Endodermal cell (in vitro differentiated cells): Measurements from ENCODE around the gene CAPN3. TPM values are rescaled to one million over a fixed set of nuclear protein-coding genes. Genes with fewer than 3 reads are reported as not detected.
"Not testable (repeated sequence)": the region's sequence is repeated elsewhere in the genome, so short reads cannot be mapped to it uniquely, and the experiment has no call there.

ENCODE experiments used
- DNase-seq: peaks from one replicate; pipeline ENCODE4 v3.0.0-alpha.2; 2017
- H3K27ac ChIP-seq: 2 replicates; pipeline ENCODE4 v1.5.1; 2013; ENCODE audit warnings: mild to moderate bottlenecking, low read depth, low read length, moderate library complexity
- H3K27me3 ChIP-seq: 2 replicates; pipeline ENCODE4 v1.6.1; 2013; ENCODE audit warnings: mild to moderate bottlenecking, low read length, moderate library complexity; ENCODE audit not compliant: insufficient read depth, control insufficient read depth, poor library complexity, severe bottlenecking
- H3K36me3 ChIP-seq: 2 replicates; pipeline ENCODE4 v1.7.0; 2013; ENCODE audit warnings: mild to moderate bottlenecking, low read length, moderate library complexity; ENCODE audit not compliant: control insufficient read depth, insufficient read depth
- H3K4me1 ChIP-seq: one replicate; pipeline ENCODE4 v1.7.0; 2013; ENCODE audit warnings: low read length; ENCODE audit not compliant: control insufficient read depth, insufficient read depth
- H3K4me3 ChIP-seq: 2 replicates; pipeline ENCODE4 v1.5.1; 2013; ENCODE audit warnings: mild to moderate bottlenecking, low read length, moderate library complexity
- H3K9ac ChIP-seq: 2 replicates; pipeline ENCODE4 v1.6.1; 2013; ENCODE audit warnings: mild to moderate bottlenecking, low read length, moderate library complexity; ENCODE audit not compliant: poor library complexity, severe bottlenecking; ENCODE audit errors: extremely low read depth
- H3K9me3 ChIP-seq: 2 replicates; pipeline ENCODE4 v1.6.1; 2013; ENCODE audit warnings: mild to moderate bottlenecking, low read length, moderate library complexity; ENCODE audit not compliant: control insufficient read depth
- H3K27ac Mint-ChIP-seq: 2 replicates; pipeline ENCODE4 v1.8.0; 2020; ENCODE audit warnings: mixed read lengths
- H3K27me3 Mint-ChIP-seq: 2 replicates; pipeline ENCODE4 v1.8.0; 2021; ENCODE audit warnings: mild to moderate bottlenecking, mixed read lengths; ENCODE audit not compliant: insufficient read depth
- H3K36me3 Mint-ChIP-seq: 2 replicates; pipeline ENCODE4 v1.8.0; 2020; ENCODE audit warnings: low read depth, mixed read lengths
- H3K4me1 Mint-ChIP-seq: 2 replicates; pipeline ENCODE4 v1.8.0; 2020; ENCODE audit warnings: mixed read lengths
- H3K4me3 Mint-ChIP-seq: 2 replicates; pipeline ENCODE4 v1.8.0; 2020; ENCODE audit warnings: mild to moderate bottlenecking, moderate library complexity, mixed read lengths
- H3K9me3 Mint-ChIP-seq: 2 replicates; pipeline ENCODE4 v1.8.0; 2020; ENCODE audit warnings: mild to moderate bottlenecking, mixed read lengths
- CTCF ChIP-seq: fragments of 200-600 bp; sonication (generic); conservative IDR thresholded peaks from 2 replicates; pipeline ENCODE4 v1.5.0; 2021; ENCODE audit warnings: antibody characterized with exemption, mild to moderate bottlenecking
- WGBS, 2 experiments: methylation state at CpG; one replicate each; pipeline versions ENCODE4 v1.1.5 to v1.1.7; 2013; ENCODE audit warnings: missing lambda C conversion rate in 2 of 2, mixed read lengths in 1 of 2; ENCODE audit not compliant: insufficient coverage in 1 of 2, insufficient read length in 1 of 2; 5-methylcytosine and 5-hydroxymethylcytosine counted together
- total RNA-seq, 2 donors: library from RNA; stranded (reverse); fragmentation: NEBNext Ultra II Directional in 1 of 2; extraction: Animal tissue kit (Norgen Biotek cat#: 25700) in 1 of 2; gene quantifications; 2 replicates in 1 of 2; 3 replicates in 1 of 2; pipeline ENCODE4 v1.2.1, GENCODE V29; 2021

CAPN3 gene
- total RNA-seq, 2 donors from 2014 or later, result 0.77 to 1.5 TPM

DNA sequence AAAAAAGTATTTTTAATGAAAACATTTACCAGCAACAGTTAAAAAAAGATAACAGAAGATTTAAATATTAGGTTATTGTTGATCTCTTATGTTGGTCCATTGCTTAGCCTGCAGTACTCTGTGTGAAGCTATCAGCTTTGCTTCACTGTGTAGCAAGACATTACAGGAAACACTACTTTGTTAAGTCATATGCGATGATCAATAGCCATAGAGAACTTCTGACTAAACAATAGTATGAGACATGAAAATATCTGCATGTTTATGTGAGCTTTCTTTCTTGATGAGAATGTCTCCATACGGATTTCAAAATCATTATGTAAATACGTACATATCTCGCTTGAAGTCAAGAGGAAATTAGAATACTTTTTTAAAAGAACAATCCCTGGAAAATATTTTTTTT lies 27.0 kb upstream of the CAPN3 start:
- no peak overlapping the region for H3K4me3 Mint-ChIP-seq
- no peaks in the 10 kb centered on the region for H3K4me1 ChIP-seq
- WGBS, 2 experiments, result 95 to 98% methylated on average over 4 of the region's 4 CpGs
- peaks cover 11% of the 10 kb centered on the region for H3K36me3 Mint-ChIP-seq
- H3K9me3 Mint-ChIP-seq, result peaks cover 22% of the 10 kb centered on the region
- no peak overlapping the region for H3K4me3 ChIP-seq
- H3K4me1 Mint-ChIP-seq, result no peaks in the 10 kb centered on the region
- peaks cover 10% of the 10 kb centered on the region for H3K9me3 ChIP-seq
- H3K36me3 ChIP-seq, result no peaks in the 10 kb centered on the region
- no peak overlapping the region for H3K9ac ChIP-seq
- no peak overlapping the region for H3K27ac ChIP-seq
- no peak for TF ChIP-seq CTCF
- no peak for DNase-seq
- no peaks in the 10 kb centered on the region for H3K27me3 ChIP-seq
- no peak overlapping the region for H3K27ac Mint-ChIP-seq
- H3K27me3 Mint-ChIP-seq, result no peaks in the 10 kb centered on the region

DNA sequence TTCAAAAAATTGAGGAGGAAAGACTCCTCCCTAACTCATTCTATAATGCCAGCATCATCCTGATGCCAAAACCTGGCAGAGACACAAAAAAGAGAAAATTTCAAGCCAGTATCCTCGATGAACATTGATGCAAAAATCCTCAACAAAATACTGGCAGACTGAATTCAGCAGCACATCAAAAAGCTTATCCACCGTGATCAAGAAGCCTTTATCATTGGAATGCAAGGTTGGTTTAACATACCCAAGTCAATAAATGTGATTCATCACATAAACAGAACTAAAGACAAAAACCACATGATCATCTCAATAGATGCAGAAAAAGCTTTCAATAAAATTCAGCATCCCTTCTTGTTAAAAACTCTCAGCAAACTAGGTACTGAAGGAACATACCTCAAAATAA lies 24.2 kb upstream of the CAPN3 start:
- no peaks in the 10 kb centered on the region for H3K36me3 ChIP-seq
- Mint-ChIP-seq H3K36me3 (peaks cover 11% of the 10 kb centered on the region), H3K9me3 (peaks cover 22% of the 10 kb centered on the region), H3K27ac (no peak overlapping the region), H3K4me1 (peaks cover 3% of the 10 kb centered on the region), H3K27me3 (no peaks in the 10 kb centered on the region), H3K4me3 (no peak overlapping the region)
- DNase-seq, result no peak
- no peak overlapping the region for H3K27ac ChIP-seq
- WGBS, 2 experiments, result 90 to 92% methylated on average over 2 of the region's 2 CpGs
- H3K4me3 ChIP-seq, result no peak overlapping the region
- no peak for TF ChIP-seq CTCF
- no peaks in the 10 kb centered on the region for H3K27me3 ChIP-seq
- H3K9ac ChIP-seq, result no peak overlapping the region
- peaks cover 10% of the 10 kb centered on the region for H3K9me3 ChIP-seq
- no peaks in the 10 kb centered on the region for H3K4me1 ChIP-seq

DNA sequence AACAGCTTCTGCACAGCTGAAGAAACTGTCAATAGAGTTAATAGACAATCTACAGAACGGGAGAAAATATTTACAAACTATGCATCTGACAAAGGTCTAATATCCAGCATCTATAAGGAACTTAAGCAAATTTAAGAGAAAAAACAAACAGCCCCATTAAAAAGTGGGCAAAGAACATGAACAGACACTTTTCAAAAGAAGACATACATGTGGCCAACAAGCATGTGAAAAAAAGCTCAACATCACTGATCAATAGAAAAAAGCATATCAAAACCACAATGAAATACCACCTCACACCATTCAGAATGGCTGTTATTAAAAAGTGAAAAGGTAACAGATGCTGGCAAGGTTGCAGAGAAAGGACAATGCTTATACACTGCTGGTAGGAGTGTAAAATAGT lies 22.7 kb upstream of the CAPN3 start:
- not testable (repeated sequence) for H3K4me3 ChIP-seq, H3K36me3 ChIP-seq, H3K27ac ChIP-seq, H3K9ac ChIP-seq, H3K4me1 ChIP-seq, H3K4me3 Mint-ChIP-seq, H3K27me3 ChIP-seq, H3K27me3 Mint-ChIP-seq, H3K4me1 Mint-ChIP-seq, H3K27ac Mint-ChIP-seq, DNase-seq, H3K9me3 ChIP-seq
- H3K36me3 Mint-ChIP-seq, result peaks cover 11% of the 10 kb centered on the region
- 92 to 100% methylated on average over 1 of the region's 1 CpG for WGBS, 2 experiments
- H3K9me3 Mint-ChIP-seq, result peaks cover 22% of the 10 kb centered on the region

- H3K27me3 ChIP-seq, H3K27ac ChIP-seq, H3K27ac Mint-ChIP-seq, H3K27me3 Mint-ChIP-seq, H3K4me3 Mint-ChIP-seq, H3K36me3 ChIP-seq, DNase-seq, H3K4me1 ChIP-seq, H3K9me3 ChIP-seq, H3K4me1 Mint-ChIP-seq, H3K4me3 ChIP-seq, H3K9ac ChIP-seq: not testable (repeated sequence)
- 86 to 92% methylated on average over 2 to 3 of the region's 3 CpGs for WGBS, 2 experiments
- Mint-ChIP-seq H3K9me3 (peaks cover 22% of the 10 kb centered on the region), H3K36me3 (peaks cover 11% of the 10 kb centered on the region)
Observed at GRCh38 chr15:42337104-42337503, 22.2 kb upstream of the CAPN3 start.
